Eye (tissue), 1 donor: Measurements from ENCODE around the gene KYAT1.

Experiments used
- DNase-seq: peaks from one replicate; pipeline ENCODE4 v3.0.0-alpha.2; 2015

KYAT1 gene

DNA sequence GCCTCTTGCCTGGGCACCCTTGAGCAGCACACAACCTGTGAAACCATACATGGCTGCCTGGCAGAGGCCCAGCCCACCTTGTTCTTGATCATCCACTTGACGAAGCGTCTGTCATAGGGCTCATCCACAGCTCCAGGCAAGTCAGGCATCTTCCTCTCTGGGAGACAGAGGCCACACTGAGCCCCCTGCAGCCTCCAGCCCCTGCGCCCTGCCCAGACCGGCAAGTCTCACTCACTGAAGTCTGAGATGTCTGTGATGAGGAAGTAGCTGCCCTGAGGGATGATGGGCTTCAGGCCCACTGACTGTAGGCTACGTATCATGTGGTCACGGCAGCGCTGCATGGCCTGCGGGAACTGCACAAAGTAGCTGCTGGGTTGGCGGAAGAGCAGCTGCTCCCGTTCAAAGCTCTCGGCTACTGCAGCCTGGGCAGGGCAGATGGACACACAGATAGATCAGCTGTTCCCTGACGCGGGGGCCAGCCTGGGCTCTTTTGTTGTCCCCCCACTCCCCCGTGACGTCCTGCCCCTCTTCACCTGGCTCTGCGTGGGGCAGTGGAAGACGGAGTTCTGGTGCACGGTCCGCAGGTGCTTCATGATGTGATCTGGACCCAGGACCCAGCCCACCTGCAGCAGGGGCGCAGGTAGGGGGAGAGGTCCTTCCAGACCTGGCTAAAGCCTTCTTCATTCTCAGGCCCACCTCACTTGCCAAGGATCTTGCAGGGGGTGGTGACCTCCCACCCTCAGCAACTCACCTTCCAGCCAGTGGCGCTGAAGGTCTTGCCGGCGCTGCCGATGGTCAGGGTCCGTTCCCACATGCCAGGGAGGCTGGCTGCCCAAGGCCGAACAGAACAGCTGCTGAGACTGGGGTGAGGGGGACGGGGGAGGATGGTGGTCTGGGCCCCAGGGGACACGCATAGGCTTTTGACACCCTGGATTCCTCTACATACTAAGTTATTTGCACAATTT is 46.2 kb downstream of the KYAT1 start:
- no peak for DNase-seq

DNA sequence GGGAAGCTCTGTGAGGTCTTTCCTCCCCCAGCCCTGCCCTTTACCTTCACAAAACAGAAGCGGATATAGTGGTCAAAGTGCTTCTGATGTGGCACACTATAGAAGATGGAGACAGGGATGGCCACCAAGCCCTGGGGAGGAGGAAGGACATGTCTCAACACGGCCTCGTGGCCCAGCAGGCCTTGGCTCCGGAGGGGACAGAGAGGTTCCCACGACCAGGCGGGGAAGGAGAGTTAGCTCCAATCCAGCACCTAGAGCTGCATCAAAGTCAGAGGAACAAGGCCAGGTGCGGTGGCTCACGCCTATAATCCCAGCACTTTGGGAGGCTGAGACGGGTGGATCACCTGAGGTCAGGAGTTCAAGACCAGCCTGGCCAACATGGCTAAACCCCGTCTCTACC is 48.1 kb downstream of the KYAT1 start:
- DNase-seq: no peak

DNA sequence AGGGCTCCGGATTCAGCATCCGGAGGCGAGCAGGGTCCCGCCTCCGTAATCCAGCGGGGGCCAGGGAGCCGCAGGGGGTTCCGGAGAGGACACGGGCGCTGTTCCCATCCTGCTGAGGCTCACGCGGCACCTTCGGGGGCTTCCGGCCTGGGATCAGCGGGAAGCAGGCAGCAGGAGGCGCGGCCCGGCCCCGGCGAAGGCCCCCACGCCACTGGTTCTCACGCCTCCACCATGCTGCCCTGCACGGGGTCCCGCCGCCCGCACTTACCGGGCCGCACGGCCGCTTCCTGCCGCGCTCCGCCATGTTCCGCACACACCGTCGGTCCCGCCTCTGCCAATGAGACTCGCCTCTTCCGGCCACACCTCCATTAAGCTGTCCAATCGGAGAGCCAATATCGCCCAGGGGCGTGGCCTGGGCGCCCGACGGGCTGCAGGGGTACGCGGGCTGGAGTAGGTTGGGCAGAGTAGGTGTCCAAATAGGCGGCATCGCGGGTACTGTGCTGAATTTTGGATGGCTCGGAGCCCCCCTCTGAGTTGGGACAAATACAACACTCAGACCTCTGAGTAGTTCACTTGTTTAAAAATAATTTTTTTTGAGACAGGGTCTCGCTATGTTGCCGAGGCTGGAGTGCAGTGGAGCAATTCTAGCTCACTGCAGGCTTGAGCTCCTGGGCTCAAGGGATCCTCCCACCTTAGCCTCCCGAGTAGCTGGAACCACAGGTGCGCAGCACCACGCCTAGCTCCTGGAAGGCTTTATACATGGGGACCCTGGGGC is 52.1 kb downstream of the KYAT1 start, which contains the start of gene SPOUT1:
TSS of gene SPOUT1 (minus strand) at position 318 of the 775 bp plus-strand sequence. CDS start at position 304, 14 bp downstream.
- DNase-seq: peak; percentile 97

DNA sequence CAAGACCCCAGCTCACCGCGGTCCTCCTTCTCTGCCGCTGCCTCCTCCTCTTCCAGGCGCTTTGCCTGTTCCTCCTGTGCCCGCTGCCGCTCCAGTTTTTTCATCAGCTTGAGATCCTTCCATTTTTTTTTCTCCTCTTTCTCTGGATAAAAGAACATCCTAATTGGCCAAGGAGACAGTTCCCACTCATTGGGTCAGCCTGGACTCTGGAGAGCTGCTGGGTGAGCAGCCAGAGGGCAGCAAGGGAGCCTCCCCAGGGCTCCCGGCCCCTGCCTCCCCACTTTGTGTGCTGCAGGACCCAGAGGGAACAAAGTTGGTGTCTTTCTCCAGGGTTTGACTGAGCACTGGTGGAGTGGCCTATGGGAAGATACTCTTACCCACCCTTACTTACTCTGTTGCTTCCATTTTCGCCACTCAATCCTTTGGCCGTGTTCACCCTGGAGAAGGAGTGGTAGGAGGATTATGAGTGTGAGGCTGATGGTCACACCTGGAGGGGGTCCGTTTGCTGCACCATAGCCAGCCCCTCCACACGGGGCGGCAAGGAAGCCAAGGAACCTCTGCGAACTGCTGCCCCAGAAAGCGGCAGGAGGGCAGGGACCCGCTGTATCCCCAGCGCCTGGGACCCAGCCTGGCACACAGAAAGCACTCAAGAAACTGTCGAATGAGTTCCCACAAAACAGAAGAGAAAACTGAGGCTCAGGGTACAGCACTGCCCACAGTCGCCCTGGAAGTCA is 52.9 kb downstream of the KYAT1 start:
- no peak for DNase-seq

GRCh38 chr9:128828267-128828666 is 53.5 kb downstream of the KYAT1 start:
- no peak for DNase-seq

GRCh38 chr9:128825923-128826700 is 55.6 kb downstream of the KYAT1 start:
- no peak for DNase-seq

DNA sequence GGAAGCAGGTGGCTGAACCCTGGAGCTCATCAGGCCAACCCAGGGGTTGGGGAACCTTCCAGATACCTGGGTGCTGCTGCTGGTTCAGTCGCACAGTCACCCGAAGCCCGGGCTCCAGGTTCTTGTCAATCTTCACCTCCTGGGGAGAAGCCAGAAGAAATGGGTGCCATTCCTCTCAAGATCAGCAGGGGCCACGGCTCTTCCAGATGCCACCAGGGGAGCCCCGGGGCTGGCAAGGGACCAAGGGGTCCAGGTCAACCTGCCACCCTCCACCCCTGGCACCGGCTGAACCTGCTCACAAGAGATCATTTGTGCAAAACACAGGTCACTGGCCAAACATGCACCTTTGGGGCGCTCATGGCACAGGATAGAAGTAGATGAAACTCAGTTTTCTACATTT is 56.8 kb downstream of the KYAT1 start:
- no peak for DNase-seq

DNA sequence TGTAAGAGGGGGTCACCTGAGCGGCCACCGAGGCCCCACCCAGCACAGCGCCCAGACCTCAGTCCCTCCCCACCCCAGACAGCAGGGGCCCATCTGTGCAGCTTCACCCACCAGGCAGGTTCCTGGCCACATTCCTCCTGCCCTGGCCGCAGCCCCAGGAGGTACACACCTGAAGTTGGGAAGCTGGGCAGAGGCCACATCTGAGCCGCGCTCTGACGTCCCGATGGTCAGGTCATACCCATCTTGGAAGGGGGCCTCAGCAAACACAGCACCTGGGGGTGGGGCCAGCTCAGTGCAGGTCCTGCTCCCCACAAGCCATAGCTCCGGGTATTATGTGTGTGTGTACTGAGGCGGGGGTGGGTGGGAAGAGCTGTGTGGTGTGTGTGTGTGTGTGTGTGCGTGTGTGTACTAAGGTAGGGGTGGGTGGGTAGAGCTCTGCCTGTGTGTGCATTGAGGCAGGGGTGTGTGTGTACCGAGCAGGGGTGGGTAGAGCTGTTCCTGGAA is 57.8 kb downstream of the KYAT1 start:
- DNase-seq: no peak

- DNase-seq: no peak
Observed at GRCh38 chr9:128823362-128823902, 58.3 kb downstream of the KYAT1 start.

DNA sequence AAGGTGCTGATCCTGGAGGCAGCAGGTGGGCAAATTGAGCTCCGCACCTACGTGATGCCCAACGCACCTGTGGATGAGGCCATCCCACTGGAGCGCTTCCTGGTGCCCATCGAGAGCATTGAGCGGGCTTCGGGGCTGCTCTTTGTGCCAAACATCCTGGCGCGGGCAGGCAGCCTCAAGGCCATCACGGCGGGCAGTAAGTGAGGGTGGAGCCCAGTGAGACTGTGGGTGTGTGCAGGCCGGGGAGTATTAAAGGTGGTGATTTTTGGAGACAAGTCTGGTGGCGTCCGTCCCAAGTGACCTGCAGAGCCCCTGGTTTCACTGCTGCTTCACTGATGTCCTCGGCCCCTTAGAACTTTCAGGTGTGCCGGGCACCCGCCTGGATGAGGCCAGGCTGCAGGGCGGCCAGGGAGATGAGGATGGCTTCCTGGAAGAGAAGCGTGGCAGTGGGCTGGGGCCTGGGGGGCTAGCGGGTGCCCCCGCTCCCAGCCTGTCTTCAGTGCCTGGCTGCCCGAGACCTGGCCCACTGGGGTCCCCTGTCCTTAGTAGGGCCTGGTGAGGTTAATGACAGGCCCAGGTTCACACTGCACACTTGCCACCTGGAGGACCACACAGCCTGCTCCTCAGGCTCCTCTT is 59.2 kb downstream of the KYAT1 start:
- DNase-seq: no peak

- DNase-seq: no peak
Observed at GRCh38 chr9:128821584-128822406, 60.0 kb downstream of the KYAT1 start.

DNA sequence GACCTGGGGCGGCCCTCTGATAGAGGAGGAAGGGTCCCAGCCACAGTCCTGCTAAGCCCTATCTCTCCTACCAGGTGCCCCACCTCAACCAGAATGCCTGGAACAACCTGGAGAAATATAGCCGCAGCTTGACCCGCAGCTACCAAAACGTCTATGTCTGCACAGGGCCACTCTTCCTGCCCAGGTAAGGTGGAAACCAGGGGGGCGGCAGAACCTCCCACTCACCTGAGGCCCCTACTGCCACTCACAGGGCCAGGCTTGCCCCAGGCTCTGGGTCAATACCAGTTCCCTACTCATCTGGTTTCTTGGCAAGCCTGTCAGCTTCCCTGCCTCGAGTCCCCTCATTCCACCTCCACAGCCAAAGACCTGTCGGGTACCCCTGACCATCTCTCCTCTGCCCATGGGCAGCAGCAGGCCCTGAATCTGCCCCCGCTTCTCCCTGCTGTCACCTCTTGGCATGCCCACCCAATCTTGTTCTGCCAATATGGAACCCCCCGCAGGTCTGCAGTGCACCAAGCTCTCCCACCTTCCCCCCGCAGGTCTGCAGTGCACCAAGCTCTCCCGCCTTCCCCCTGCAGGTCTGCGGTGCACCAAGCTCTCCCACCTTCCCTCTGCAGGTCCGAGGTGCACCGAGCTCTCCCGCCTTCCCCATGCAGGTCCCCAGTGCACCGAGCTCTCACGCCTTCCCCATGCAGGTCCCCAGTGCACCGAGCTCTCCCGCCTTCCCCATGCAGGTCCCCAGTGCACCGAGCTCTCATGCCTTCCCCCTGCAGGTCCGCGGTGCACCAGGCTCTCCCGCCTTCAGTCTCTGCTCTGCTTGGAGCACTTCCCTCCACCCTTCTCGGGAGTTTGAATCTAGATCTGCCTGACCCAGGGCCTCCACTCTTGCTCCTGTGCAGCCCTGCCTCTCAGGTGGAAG is 60.8 kb downstream of the KYAT1 start:
- DNase-seq: no peak

DNA sequence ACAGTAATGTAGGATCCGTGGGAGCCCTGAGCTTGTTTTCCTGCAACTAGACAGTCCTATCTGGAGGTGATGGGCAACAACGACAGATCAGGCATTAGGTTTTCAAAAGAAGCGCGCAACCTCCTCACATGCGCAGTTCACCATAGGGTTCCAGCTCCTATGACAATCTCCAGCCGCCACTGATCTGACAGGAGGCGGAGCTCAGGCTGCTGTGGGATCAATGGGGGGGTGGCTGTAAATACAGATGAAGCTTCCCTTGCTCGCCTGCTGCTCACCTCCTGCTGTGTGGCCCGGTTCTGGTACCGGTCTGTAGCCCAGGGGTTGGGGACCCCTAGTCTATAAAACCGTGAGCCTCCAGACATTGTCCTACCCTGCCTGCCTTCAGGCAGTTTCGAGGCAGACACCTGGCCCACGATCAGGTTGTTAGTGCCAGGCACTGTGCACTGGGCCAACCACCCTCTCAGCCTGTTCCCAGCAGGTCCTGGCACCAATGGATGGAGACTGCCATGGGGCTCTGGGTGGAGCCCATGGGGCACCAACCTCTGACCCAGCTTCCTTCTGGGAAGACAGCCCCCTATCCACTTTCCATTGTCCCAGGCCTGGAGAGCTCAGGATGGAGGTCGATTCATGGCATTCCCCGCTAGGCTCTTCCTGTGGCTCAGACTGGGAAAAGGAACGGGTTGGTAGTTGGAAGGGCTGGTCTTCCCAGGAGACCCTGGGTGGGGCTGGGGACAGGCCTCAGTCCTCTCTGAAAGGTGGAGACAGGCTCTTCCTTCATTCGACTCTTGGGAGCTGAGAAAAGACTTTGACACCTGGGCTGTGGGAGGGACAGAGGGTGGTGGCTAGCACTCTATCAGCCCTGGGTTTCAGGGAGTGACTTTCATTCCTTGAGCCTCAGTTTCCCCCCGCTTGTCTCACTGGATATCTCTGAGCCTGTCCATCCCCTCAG is 61.8 kb downstream of the KYAT1 start:
- DNase-seq: peak; percentile 58

DNA sequence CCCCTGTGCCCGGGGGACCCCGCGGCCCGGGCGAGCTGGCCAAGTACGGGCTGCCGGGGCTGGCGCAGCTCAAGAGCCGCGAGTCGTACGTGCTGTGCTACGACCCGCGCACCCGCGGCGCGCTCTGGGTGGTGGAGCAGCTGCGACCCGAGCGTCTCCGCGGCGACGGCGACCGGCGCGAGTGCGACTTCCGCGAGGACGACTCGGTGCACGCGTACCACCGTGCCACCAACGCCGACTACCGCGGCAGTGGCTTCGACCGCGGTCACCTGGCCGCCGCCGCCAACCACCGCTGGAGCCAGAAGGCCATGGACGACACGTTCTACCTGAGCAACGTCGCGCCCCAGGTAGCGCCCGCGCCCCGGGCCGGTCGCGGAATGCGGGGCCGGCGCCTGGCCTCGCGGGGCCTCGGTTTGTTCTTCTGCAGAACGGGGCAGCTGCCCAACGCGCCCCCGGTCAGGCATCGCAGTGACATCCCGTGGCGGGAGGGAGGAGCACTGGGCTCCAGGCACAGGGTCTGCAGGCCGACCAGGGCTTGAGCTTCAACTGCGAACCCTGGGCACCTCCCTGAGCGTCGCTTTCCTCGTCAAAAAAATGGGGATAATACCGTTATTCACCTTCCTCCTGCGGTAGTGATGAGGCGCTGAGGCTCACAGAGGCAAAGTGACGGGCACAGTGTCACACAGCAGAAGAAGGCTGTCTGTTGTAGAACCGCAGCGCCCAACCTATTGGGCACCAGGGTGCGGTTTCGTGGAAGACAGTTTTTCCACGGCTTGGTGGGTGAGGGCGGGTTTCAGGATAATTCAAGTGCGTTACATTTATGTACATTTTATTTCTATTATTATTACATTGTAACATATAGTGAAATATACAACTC is 62.7 kb downstream of the KYAT1 start:
- DNase-seq: peak; percentile 62

DNA sequence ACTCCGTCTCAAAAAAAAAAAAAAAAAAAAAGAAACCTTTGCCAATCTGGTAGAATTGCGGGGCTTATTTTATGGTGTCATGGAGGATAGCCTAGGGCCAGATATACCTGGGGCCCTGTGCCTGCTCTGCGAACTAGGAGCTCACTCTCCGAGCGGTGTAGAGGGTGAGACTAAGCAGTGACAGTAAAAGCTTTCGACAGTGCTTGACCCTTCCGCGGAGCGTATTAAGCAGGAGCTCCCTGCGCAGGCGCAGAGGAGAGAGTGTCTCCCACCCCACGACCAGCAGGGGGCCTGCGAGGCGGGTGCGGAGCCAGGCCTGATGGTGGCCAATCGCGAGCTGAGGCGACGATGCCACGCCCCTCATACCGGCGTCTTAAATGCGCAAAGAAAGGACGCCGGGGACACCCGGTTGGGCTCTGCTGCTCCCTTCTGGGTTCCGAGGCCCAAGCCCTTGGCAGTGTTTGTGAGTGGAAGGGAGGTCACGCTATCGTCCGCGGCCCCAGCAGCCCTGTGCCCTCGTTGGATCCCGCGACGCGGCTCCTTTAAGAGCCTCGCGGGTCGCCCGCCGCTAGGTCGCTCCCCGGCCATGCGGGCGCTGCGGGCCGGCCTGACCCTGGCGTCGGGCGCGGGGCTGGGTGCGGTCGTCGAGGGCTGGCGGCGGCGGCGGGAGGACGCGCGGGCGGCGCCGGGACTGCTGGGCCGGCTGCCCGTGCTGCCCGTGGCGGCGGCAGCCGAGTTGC is 63.5 kb downstream of the KYAT1 start, which contains the start of gene ENDOG:
TSS of gene ENDOG (plus strand) at position 402 of the 740 bp plus-strand sequence. CDS start at position 587, 185 bp downstream.
- DNase-seq: peak; percentile 99

GRCh38 chr9:128810873-128811272 is 70.9 kb downstream of the KYAT1 start:
- no peak for DNase-seq
